ENCODE results near the gene GMPPA.

GRCh38 chr2:219506802-219507526 is 8.3 kb downstream of the GMPPA start:
- TF ChIP-seq ZNF274 (IDR thresholded peaks at IDR 0.05; ENCODE audit: low read depth, low read length): no peak
- no peak for TF ChIP-seq YY1 (IDR thresholded peaks at IDR 0.05; ENCODE audit: insufficient read depth, insufficient read length)
